ENCODE results near the gene SRP54. TPM values are rescaled to one million over a fixed set of nuclear protein-coding genes. Genes with fewer than 3 reads are reported as not detected.
"Not testable (repeated sequence)": the region's sequence is repeated elsewhere in the genome, so short reads cannot be mapped to it uniquely, and the experiment has no call there.

The SRP54 gene
- total RNA-seq, 4 donors from 2014 or later: 40.5 to 48.9 (median 47.1) TPM

GRCh38 chr14:35046751-35047536 is 64.2 kb downstream of the SRP54 start:
- peak; percentile 16 for ATAC-seq
- no peaks in the 10 kb centered on the region for H3K9me3 ChIP-seq
- H3K27me3 ChIP-seq: no peaks in the 10 kb centered on the region
- H3K4me1 ChIP-seq: peaks cover 0 to 48% (median 7%) of the 10 kb centered on the region in 3 donors
- H3K36me3 ChIP-seq: peaks cover 0 to 11% of the 10 kb centered on the region in 2 donors
- H3K27ac ChIP-seq: peak overlapping the region; percentile 94 to 99 (median 97)
- peak overlapping the region; percentile 72 to 93 for H3K4me3 ChIP-seq
- TF ChIP-seq CTCF (IDR thresholded peaks at IDR 0.05) (no peak), POLR2A (IDR thresholded peaks at IDR 0.05) (no peak), EP300 (IDR thresholded peaks at IDR 0.05) (no peak), POLR2AphosphoS5 (IDR thresholded peaks at IDR 0.05) (no peak)
- 28 to 45% methylated on average over 12 to 14 of the region's 23 CpGs for WGBS, 2 donors (ENCODE audit: low coverage in 1 of 2)

- no peak overlapping the region for H3K27ac ChIP-seq
- no peak for ATAC-seq
- 77 to 85% methylated on average over 4 of the region's 4 CpGs for WGBS, 2 donors (ENCODE audit: low coverage in 1 of 2)
- no peaks in the 10 kb centered on the region for H3K27me3 ChIP-seq
- peaks cover 0 to 48% (median 7%) of the 10 kb centered on the region in 3 donors for H3K4me1 ChIP-seq
- H3K4me3 ChIP-seq: no peak overlapping the region
- H3K36me3 ChIP-seq: peaks cover 0 to 22% of the 10 kb centered on the region in 2 donors
- no peaks in the 10 kb centered on the region for H3K9me3 ChIP-seq
- TF ChIP-seq EP300 (IDR thresholded peaks at IDR 0.05) (no peak), CTCF (IDR thresholded peaks at IDR 0.05) (no peak), POLR2AphosphoS5 (IDR thresholded peaks at IDR 0.05) (no peak), POLR2A (IDR thresholded peaks at IDR 0.05) (no peak)
Observed at GRCh38 chr14:35047976-35048513, 65.3 kb downstream of the SRP54 start.

GRCh38 chr14:35050652-35051051 is 67.9 kb downstream of the SRP54 start:
- no peak for ATAC-seq
- H3K4me3 ChIP-seq: no peak overlapping the region
- H3K36me3 ChIP-seq: peaks cover 0 to 48% of the 10 kb centered on the region in 2 donors
- H3K27ac ChIP-seq: peak overlapping the region in 3 of 4 donors; percentile 2 to 59 (median 38)
- no peak for TF ChIP-seq EP300 (IDR thresholded peaks at IDR 0.05)
- H3K4me1 ChIP-seq: peaks cover 0 to 44% (median 7%) of the 10 kb centered on the region in 3 donors
- H3K9me3 ChIP-seq: no peaks in the 10 kb centered on the region
- 0% methylated on average over 1 of the region's 1 CpG; no CpG with 5 or more reads in 1 of the 2 donors for WGBS, 2 donors (ENCODE audit: low coverage in 1 of 2)
- no peaks in the 10 kb centered on the region for H3K27me3 ChIP-seq

- no peak overlapping the region for H3K4me3 ChIP-seq
- H3K27me3 ChIP-seq: no peaks in the 10 kb centered on the region
- peak overlapping the region in 1 of 4 donors; percentile 59 for H3K27ac ChIP-seq
- no peak for ATAC-seq
- no peaks in the 10 kb centered on the region for H3K9me3 ChIP-seq
- WGBS, 2 donors (ENCODE audit: low coverage in 1 of 2): 80 to 95% methylated on average over 1 of the region's 1 CpG
- H3K36me3 ChIP-seq: peaks cover 0 to 59% of the 10 kb centered on the region in 2 donors
- H3K4me1 ChIP-seq: peaks cover 0 to 43% (median 7%) of the 10 kb centered on the region in 3 donors
- TF ChIP-seq POLR2AphosphoS5 (IDR thresholded peaks at IDR 0.05) (no peak), EP300 (IDR thresholded peaks at IDR 0.05) (no peak), CTCF (IDR thresholded peaks at IDR 0.05) (no peak)
Observed at GRCh38 chr14:35051796-35052195, 69.0 kb downstream of the SRP54 start.

- Histone ChIP-seq H3K27ac (no peak overlapping the region), H3K9me3 (no peaks in the 10 kb centered on the region), H3K36me3 (peaks cover 0 to 67% of the 10 kb centered on the region in 2 donors), H3K4me3 (no peak overlapping the region), H3K4me1 (peaks cover 0 to 34% (median 2%) of the 10 kb centered on the region in 3 donors), H3K27me3 (no peaks in the 10 kb centered on the region)
- no peak for TF ChIP-seq POLR2A (IDR thresholded peaks at IDR 0.05)
- no peak for TF ChIP-seq EP300 (IDR thresholded peaks at IDR 0.05)
- TF ChIP-seq POLR2AphosphoS5 (IDR thresholded peaks at IDR 0.05): no peak
- no peak for TF ChIP-seq CTCF (IDR thresholded peaks at IDR 0.05)
- no peak for ATAC-seq
- 60 to 90% methylated on average over 1 to 2 of the region's 2 CpGs for WGBS, 2 donors (ENCODE audit: low coverage in 1 of 2)
Observed at GRCh38 chr14:35052637-35053036, 69.8 kb downstream of the SRP54 start.

GRCh38 chr14:35061113-35061791 is 78.5 kb downstream of the SRP54 start:
- peak; percentile 53 for ATAC-seq
- H3K4me3 ChIP-seq, H3K27me3 ChIP-seq, H3K4me1 ChIP-seq, H3K27ac ChIP-seq, H3K9me3 ChIP-seq: not testable (repeated sequence)
- H3K36me3 ChIP-seq: peaks cover 0 to 68% of the 10 kb centered on the region in 2 donors
- 50% methylated on average over 1 of the region's 1 CpG; no CpG with 5 or more reads in 1 of the 2 donors for WGBS, 2 donors (ENCODE audit: low coverage in 1 of 2)

- not testable (repeated sequence) for H3K4me1 ChIP-seq, H3K27ac ChIP-seq, H3K9me3 ChIP-seq, ATAC-seq, H3K4me3 ChIP-seq, H3K27me3 ChIP-seq
- peaks cover 0 to 63% of the 10 kb centered on the region in 2 donors for H3K36me3 ChIP-seq
- WGBS, 2 donors (ENCODE audit: low coverage in 1 of 2): 81% methylated on average over 5 of the region's 5 CpGs
Observed at GRCh38 chr14:35065731-35066130, 82.9 kb downstream of the SRP54 start.

Measured in gastroesophageal sphincter (tissue), 4 donors.